ENCODE measurements around the gene PRDX5. TPM values are rescaled to one million over a fixed set of nuclear protein-coding genes. Genes with fewer than 3 reads are reported as not detected.

PRDX5 gene
- total and polyA plus RNA-seq, 9 of the 15 experiments (the other 6 are each of a cell fraction or from before 2014, with no cell fraction given): 40.8 to 327 (median 204) TPM

- TF ChIP-seq NR2C2 (CRISPR knock-in tag; IDR thresholded peaks at IDR 0.05) (peak; percentile 82), NR2C2 (tag; IDR thresholded peaks at IDR 0.05) (peak; percentile 86), NCOR1 (IDR thresholded peaks at IDR 0.05) (no peak), C11orf30 (IDR thresholded peaks at IDR 0.05; ENCODE audit: low read depth) (peak; percentile 82), ESRRB (CRISPR knock-in tag; IDR thresholded peaks at IDR 0.05; ENCODE audit: borderline replicate concordance) (no peak), TAF9B (IDR thresholded peaks at IDR 0.05; ENCODE audit: partially characterized antibody) (peak; percentile 62), ZNF121 (CRISPR knock-in tag; conservative IDR thresholded peaks at IDR 0.05) (no peak), ADNP (tag; IDR thresholded peaks at IDR 0.05) (no peak), ZBTB49 (CRISPR knock-in tag; IDR thresholded peaks at IDR 0.05; ENCODE audit: borderline replicate concordance) (no peak), NUFIP1 (IDR thresholded peaks at IDR 0.05; ENCODE audit: partially characterized antibody) (peak; percentile 19), ZNF140 (CRISPR knock-in tag; IDR thresholded peaks at IDR 0.05) (no peak), RREB1 (CRISPR knock-in tag; IDR thresholded peaks at IDR 0.05) (no peak), SP1 (CRISPR knock-in tag; IDR thresholded peaks at IDR 0.05) (no peak; the same call in 1 of the 2 replicates), ZNF217 (CRISPR knock-in tag; IDR thresholded peaks at IDR 0.05) (no peak), CHD4 (IDR thresholded peaks at IDR 0.05; ENCODE audit: insufficient read depth, insufficient replicate concordance, low read depth, low read length, poor library complexity, severe bottlenecking) (no peak), SNRNP70 (optimal IDR thresholded peaks at IDR 0.05; ENCODE audit: low read depth, low read length) (no peak), KAT2B (IDR thresholded peaks at IDR 0.05; ENCODE audit: low read depth, low read length) (no peak), ZNF551 (CRISPR knock-in tag; IDR thresholded peaks at IDR 0.05) (no peak), HDAC6 (IDR thresholded peaks at IDR 0.05; ENCODE audit: low read depth, low read length) (no peak), CBX5 (IDR thresholded peaks at IDR 0.05; ENCODE audit: borderline replicate concordance, low read depth) (no peak)
These were observed 13.8 kb downstream of the PRDX5 start (continued) for GRCh38 chr11:64331569-64332371.
